GM19240 (cell line): ENCODE data around the gene TEN1.
"Not testable (repeated sequence)": the region's sequence is repeated elsewhere in the genome, so short reads cannot be mapped to it uniquely, and the experiment has no call there.

Experiments
- DNase-seq: peaks from one replicate; pipeline ENCODE4 v3.0.0; 2011; ENCODE audit warnings: low spot score; ENCODE audit not compliant: insufficient read length

The TEN1 gene

DNA sequence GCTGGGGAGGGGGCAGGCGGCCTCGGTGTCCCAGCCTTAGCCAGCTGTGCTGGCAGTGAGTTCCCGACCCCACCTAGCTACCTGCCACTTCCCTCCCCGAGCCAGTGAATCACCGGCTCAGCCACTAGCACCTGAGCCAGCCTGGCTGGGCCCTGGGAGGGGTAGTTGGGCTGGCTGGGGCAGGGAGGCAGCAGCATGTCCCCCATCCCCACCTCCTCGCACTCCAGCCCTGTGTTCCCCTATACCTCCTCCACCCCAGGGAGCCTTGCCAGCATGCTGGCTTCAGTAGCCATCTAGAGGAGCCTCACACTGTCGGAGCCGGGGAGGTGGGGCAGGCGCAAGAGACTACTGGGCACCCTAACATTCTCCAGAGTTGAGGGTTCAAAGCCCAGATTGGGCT lies 45.3 kb downstream of the TEN1 start:
- no peak for DNase-seq

- no peak for DNase-seq
Observed at GRCh38 chr17:76025294-76025693, 46.3 kb downstream of the TEN1 start.

- no peak for DNase-seq
Observed at GRCh38 chr17:76026714-76027158, 47.7 kb downstream of the TEN1 start.

DNA sequence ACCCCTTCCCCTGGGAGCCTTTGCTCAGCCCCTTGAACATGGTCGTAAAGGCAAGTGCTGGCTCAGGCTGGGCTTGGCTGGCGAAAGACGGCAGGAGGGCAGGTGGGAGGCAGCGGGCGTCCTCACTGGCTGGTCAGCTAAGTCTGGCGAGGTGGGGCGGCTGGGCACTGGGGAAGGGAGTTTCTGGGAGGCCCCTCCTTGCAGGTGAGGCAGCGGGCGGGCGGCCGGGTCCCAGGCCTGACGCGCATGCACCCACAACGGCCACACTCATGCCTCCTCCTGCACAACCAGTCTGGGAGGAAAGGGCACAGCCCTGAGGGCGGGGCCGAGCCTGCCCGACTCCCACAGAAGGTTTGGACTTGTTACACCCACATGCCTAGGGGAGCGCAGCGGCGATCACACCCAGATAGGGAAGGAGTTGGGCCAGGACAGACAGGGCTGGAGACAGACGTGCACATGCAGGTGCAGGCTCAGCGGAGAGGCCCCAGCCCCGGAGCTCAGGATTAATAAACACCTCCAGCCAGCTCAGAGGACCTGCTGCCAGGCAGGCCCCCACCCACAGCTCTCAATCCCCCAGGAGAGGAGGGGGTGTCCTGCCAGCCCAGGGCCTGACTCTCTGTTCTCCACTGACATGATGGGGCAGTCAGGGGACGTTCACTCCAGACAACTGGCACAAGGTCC lies 48.3 kb downstream of the TEN1 start, which contains the start of gene EVPL:
TSS of gene EVPL (minus strand) at position 148 of the 681 bp plus-strand sequence. CDS start at position 40, 108 bp downstream.
- DNase-seq: no peak

DNA sequence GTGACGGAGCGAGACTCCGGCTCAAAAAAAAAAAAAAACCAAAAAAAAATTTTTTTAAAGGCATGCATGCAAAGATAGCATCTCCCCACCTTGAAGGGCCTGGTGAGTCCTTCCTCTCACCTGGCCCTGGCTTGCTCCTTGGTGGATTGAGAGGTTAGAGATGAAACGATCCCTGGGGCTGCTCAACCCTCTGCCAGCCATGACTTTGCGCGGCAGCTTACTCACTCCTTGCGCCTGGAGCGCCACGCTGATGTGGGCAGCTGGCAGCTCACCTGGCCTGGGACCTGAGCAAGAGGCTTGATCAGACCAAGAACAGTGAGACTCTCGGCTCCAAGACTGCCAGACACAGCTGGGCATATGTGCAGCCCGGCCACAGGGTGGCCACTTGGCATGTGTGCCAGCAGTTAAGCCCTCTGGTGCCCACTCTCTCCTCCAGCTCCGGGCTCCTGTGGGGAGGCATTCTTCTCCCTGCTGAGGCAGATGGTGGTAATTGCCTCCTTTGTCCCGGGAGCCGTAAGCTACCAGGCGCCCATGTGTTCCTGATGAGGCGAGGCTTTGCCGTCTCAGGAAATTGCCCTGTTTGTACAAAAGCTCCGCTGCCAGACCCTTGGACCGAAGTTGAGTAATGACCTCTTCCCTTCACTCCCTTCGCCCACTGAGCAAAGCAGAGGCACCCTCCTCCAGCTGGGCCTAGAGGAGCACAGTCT lies 53.2 kb downstream of the TEN1 start:
- DNase-seq: no peak

GRCh38 chr17:76032780-76033108 lies 53.7 kb downstream of the TEN1 start:
- no peak for DNase-seq

DNA sequence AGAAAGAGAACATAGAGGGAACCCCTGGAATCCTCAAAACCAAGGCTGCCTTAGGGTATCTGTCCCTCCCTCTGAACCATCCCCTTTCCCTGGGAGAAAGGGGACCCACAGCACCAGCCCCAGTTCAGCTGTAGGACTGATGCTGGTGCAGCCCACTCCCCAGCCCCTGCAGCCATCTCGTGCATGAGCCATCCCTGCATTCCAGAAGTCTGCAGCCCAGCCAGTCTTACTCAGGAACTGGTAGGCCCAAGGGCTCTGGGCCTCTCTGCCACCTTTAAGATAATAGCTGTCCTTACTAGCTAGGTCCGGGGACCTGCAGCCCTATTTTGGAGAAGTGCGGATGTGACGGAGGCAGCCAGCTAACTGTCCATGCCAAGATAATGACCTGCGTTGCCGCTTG lies 54.1 kb downstream of the TEN1 start:
- DNase-seq: no peak

DNA sequence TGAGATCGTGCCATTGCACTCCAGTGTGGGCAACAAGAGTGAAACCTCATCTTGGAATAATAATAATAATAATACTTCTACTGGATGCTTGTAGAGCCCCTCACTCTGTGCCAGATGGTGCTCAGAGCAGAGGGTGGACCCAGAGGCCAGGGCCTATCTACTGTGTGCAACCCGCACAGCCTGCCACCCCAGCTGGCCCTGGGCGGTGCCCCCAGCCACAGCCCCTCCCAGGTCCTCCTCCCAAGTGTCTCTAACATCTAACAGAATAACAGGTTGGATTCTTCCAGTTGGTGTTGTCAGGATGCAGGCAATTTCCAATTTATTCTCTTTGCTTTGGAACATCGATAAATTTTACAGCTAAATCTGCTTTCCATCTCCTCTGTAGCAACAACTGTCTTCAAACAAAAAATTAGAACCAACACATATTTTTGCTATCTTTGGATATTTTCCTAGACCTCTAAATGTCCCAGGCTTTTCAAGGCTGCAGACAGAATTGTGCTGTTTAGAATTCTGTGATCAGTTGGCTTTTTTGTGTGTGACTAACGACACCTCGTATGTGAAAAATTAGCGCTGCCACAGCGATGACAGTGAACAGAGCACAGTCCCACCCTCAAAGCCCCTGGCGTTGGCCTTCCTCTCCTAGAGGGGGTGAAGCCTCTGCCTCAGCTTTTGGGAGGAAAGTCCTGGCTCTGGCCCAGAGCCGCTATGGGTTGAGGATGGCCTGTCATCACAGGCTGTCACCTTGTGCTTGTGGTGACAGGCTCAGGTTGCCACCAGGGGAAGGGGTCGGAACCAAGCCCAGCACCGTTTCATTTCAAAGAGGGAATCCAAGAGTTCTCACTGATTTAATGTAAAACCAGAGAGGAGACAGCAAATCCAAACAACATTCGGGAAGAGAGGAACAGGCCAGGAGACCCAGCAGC lies 55.6 kb downstream of the TEN1 start:
- DNase-seq: no peak

GRCh38 chr17:76036497-76037261 lies 57.6 kb downstream of the TEN1 start:
- DNase-seq: no peak

- no peak for DNase-seq
Observed at GRCh38 chr17:76038050-76038449, 59.0 kb downstream of the TEN1 start.

DNA sequence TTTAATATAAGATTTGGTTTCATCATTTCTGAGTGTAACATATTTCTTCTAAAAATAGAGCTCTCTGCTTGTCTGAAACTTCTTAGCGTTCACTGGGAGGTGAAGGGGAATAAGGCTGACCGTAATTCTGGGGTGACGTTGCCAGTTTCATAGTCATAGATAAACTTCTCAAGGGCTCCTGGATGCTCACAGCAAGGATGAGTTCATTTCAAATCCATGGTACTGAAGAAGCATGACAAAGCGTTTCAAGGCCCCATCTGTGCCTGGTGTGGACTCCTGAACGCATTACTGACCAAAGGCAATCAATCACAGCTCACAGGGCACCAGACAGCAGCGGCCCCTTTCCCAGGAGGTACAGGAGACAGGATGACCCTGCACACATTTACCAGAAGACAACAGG lies 60.1 kb downstream of the TEN1 start:
- DNase-seq: no peak

DNA sequence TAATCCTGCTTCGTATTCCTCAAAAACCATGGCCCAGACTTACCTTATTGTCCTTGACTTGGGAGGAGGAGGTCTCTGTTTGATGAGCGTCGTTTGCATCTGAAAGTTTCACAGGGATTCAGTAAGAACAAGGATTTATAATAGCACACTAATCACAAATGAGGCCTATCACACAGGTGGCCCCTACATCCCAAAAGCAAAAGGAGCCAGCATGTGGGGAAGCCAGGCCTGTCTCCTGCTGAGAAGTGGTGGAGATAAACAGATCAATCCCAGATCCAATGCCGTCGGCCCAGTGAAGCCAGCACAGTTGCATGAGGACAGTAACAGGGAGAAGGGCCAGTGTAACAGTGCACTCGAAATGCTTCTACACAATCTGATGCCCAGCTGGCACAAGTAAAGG lies 61.3 kb downstream of the TEN1 start:
- no peak for DNase-seq

GRCh38 chr17:76042868-76043267 lies 63.8 kb downstream of the TEN1 start:
- not testable (repeated sequence) for DNase-seq

DNA sequence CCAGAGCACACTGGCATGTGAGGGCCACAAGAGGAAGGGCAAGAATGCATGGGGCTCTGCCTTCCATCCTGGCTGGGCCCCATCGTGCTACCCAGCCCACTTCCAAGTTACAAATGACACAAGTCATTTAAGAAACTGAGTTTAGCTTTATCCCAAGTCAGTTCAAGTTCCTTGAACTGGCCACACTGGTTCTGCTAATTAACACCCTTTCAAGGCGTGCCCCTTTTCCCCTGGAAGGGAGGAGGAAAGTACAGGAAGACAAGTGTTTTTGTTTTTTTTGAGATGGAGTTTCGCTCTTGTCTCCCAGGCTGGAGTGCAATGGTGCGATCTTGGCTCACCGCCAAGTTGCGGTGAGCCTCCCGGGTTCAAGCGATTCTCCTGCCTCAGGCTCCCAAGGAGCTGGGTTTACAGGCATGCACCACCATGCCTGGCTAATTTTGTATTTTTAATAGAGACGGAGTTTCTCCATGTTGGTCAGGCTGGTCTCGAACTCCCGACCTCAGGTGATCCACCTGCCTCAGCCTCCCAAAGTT lies 65.5 kb downstream of the TEN1 start:
- not testable (repeated sequence) for DNase-seq

DNA sequence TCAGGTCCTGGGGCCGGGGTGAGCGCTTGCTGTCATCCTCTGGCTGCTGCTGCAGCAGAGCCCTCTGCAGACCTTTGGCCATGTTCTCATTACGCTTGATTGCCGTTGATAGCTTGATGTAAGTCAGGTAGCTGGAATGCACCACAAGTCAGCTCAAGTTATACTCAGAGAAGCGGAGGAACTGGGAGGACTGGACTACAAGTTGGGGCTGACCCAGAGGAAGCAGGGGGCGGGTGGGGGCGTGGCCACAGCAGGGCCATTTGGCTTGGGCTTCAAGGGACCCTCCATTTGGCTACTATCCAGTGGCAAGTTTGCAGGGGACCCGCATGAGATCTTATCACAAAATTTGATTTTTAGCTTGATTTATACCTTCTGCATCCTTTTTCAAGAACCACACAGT lies 67.0 kb downstream of the TEN1 start:
- no peak for DNase-seq

DNA sequence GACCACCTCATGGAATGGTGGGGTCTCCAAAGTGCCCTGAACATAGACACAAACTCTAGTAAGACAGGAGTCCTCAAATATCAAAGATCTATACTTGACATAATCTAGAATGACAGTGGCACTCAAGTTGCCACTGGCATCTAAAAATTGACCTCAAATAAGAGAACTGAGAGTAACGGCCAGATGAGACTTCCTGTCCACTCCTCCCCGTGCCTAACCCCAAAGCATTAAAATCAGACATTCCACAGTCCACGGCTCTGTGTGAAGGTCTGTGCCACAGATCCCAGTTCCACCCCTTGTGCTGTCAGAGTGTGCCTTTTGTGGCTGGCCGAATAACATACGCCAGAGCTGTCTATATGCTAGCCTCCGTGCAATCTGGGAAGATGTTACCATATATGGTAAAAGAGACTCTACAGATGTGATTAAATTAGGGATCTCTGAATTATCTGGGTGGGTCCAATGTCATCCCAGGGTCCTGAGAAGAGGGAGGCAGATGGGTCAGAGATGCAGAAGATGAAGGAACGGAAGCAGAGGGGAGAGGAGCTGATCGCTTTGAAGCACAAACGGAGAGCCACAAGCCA lies 69.1 kb downstream of the TEN1 start:
- DNase-seq: no peak

DNA sequence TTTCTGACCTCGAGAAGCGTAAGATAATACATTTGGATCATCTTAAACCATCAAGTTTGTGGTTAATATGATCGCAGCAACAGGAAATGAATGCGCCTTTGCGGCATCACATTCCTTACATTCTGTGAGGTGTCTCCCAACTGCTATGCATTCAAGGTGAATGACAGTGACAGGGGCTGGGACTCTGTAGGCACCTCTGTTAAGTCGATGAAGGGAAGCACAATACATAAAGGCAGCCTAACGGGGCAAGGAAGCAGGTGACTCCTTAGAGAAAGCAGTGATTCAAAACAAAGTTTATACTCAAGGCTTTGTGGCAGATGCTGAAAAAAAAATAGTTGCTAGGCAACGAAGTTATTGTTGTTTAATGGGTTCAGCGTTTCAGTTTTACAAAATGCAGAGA lies 69.7 kb downstream of the TEN1 start:
- no peak for DNase-seq

- no peak for DNase-seq
Observed at GRCh38 chr17:76049239-76049638, 70.2 kb downstream of the TEN1 start.

GRCh38 chr17:76049836-76050537 lies 70.9 kb downstream of the TEN1 start:
- DNase-seq: no peak
